HG02623 (cell line): ENCODE measurements around the gene DNAL1.
"Not testable (repeated sequence)": the region's sequence is repeated elsewhere in the genome, so short reads cannot be mapped to it uniquely, and the experiment has no call there.

ENCODE experiments used
- ATAC-seq: cut with Tn5 transposase; IDR thresholded peaks from one replicate; pipeline ENCODE4 v1.9.1; 2021; ENCODE audit warnings: moderate library complexity; ENCODE audit not compliant: unreplicated experiment

The DNAL1 gene

GRCh38 chr14:73644531-73645247, at the start of gene DNAL1:
DNAL1 (plus strand) TSS chr14:73644986; CDS start chr14:73645040, 54 bp downstream.
- peak; percentile 99 for ATAC-seq

- ATAC-seq = no peak
Measured at GRCh38 chr14:73599499-73599898, 45.3 kb upstream of the DNAL1 start.

GRCh38 chr14:73602994-73603393, 41.8 kb upstream of the DNAL1 start:
- ATAC-seq = no peak

GRCh38 chr14:73606271-73606670, 38.5 kb upstream of the DNAL1 start:
- ATAC-seq = no peak

- no peak for ATAC-seq
Measured at GRCh38 chr14:73607241-73607640, 37.5 kb upstream of the DNAL1 start.

- no peak for ATAC-seq
Measured at GRCh38 chr14:73610687-73611086, 34.1 kb upstream of the DNAL1 start.

GRCh38 chr14:73612339-73613045, 32.3 kb upstream of the DNAL1 start, which contains the start of gene ACOT6:
ACOT6 (plus strand) TSS chr14:73612517; CDS start chr14:73612572, 55 bp downstream.
- ATAC-seq = peak; percentile 73

GRCh38 chr14:73613046-73613383, 31.8 kb upstream of the DNAL1 start:
- no peak for ATAC-seq

- ATAC-seq = no peak
Measured at GRCh38 chr14:73613419-73613963, 31.3 kb upstream of the DNAL1 start.

GRCh38 chr14:73616831-73617230, 28.0 kb upstream of the DNAL1 start:
- no peak for ATAC-seq

- ATAC-seq = no peak
Measured at GRCh38 chr14:73619524-73619923, 25.3 kb upstream of the DNAL1 start.

- ATAC-seq = no peak
Measured at GRCh38 chr14:73620268-73620667, 24.5 kb upstream of the DNAL1 start.

GRCh38 chr14:73623504-73624054, 21.2 kb upstream of the DNAL1 start:
- no peak for ATAC-seq

GRCh38 chr14:73625706-73626105, 19.1 kb upstream of the DNAL1 start:
- no peak for ATAC-seq

- ATAC-seq = no peak
Measured at GRCh38 chr14:73627151-73627558, 17.6 kb upstream of the DNAL1 start.

GRCh38 chr14:73630009-73630780, 14.6 kb upstream of the DNAL1 start:
- no peak for ATAC-seq

- no peak for ATAC-seq
Measured at GRCh38 chr14:73633116-73634010, 11.4 kb upstream of the DNAL1 start.

GRCh38 chr14:73634011-73634833, 10.6 kb upstream of the DNAL1 start:
- ATAC-seq = no peak

- ATAC-seq = not testable (repeated sequence)
Measured at GRCh38 chr14:73636355-73636754, 8.4 kb upstream of the DNAL1 start.
